ENCODE results near the gene NFATC1. TPM values are rescaled to one million over a fixed set of nuclear protein-coding genes. Genes with fewer than 3 reads are reported as not detected.

The NFATC1 gene
- polyA plus RNA-seq, 1 donor from 2014 or later, result 0.37 TPM

DNA sequence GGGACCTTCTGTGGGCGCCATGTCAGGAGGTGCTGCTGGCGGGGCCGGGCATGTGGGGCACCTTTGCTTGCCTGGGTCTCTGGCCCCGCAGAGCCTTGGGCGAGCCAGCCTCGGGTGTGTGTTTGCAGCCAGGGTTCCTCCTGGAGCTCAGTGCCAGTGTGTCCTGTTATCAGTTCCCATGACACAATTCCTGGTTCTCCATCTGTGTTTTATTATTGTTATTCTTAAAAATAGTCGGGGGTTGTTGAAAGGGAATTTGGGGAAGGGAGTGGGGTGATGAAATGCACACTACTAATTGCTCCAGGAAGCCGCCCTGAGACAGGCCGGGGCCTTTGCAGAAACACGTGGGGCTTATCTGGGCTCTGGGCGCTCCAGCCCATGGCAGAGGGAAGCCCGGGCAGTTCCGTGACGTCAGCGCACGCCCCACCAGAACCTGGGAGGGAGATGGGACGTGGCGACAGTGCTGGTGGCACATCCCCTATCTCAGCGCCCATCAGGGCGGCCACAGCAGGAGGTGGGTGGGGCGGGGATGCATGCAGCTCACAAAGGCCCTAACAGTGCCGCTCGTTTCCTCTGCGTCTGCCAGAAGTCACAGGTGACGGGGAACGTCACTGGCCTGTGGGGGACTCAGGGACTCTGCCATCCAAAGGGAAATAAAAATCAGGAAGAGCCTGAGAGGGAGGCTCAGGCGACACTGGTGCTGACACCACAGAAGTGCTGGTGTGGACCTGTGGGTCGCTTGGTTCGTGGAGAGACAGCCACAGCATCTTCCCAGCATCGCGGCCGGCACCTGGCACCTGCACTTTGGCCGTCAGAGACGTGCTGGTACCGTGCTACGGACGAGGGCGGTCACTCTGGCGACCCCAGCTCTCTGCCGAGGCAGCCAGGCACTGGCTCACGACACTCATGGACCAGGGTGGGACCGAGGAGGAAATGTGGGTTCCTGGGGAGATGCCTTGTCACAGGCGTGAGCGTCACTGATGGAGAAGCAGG is 131.0 kb downstream of the NFATC1 start:
- no peaks in the 10 kb centered on the region for H3K79me2 ChIP-seq (replicated peaks; ENCODE audit: insufficient read depth, low read length)
- no peak for TF ChIP-seq MXI1 (conservative IDR thresholded peaks at IDR 0.05; ENCODE audit: poor library complexity, severe bottlenecking)
- TF ChIP-seq CTCF (IDR thresholded peaks at IDR 0.05; ENCODE audit: poor library complexity, severe bottlenecking), result no peak
- no peak for TF ChIP-seq REST (IDR thresholded peaks at IDR 0.05; ENCODE audit: borderline replicate concordance)
- no peak for TF ChIP-seq SMC3 (conservative IDR thresholded peaks at IDR 0.05; ENCODE audit: poor library complexity)
- TF ChIP-seq RAD21 (conservative IDR thresholded peaks at IDR 0.05), result no peak
- no peak overlapping the region for H2AFZ ChIP-seq (ENCODE audit: low read depth, low read length)
- no peaks in the 10 kb centered on the region for H3K9me2 ChIP-seq (ENCODE audit: insufficient read depth, low read length)
- H3F3A ChIP-seq (ENCODE audit: insufficient read depth, low read length, poor library complexity, severe bottlenecking), result no peaks in the 10 kb centered on the region
- H3K27ac ChIP-seq (ENCODE audit: low read length), result no peak overlapping the region
- no peaks in the 10 kb centered on the region for H3K9me3 ChIP-seq (ENCODE audit: low read length)
- no peaks in the 10 kb centered on the region for H3K27me3 ChIP-seq (ENCODE audit: insufficient read depth, low read depth, low read length)
- no peaks in the 10 kb centered on the region for H3K36me3 ChIP-seq (ENCODE audit: insufficient read depth, low read length)
- H3K9ac ChIP-seq (ENCODE audit: low read length), result no peak overlapping the region
- H4K20me1 ChIP-seq (ENCODE audit: insufficient read depth), result no peaks in the 10 kb centered on the region
- no peak overlapping the region for H3K4me2 ChIP-seq (ENCODE audit: low read length)
- no peak overlapping the region for H3K4me3 ChIP-seq (ENCODE audit: low read length)

GRCh38 chr18:79527656-79528315 is 132.1 kb downstream of the NFATC1 start:
- no peak overlapping the region for H3K27ac ChIP-seq (ENCODE audit: low read length)
- H3K9ac ChIP-seq (ENCODE audit: low read length), result no peak overlapping the region
- no peaks in the 10 kb centered on the region for H3K9me2 ChIP-seq (ENCODE audit: insufficient read depth, low read length)
- no peaks in the 10 kb centered on the region for H3K79me2 ChIP-seq (replicated peaks; ENCODE audit: insufficient read depth, low read length)
- TF ChIP-seq TAF1 (IDR thresholded peaks at IDR 0.05; ENCODE audit: low read depth), result no peak
- TF ChIP-seq CTCF (IDR thresholded peaks at IDR 0.05; ENCODE audit: poor library complexity, severe bottlenecking), result no peak
- TF ChIP-seq SMC3 (conservative IDR thresholded peaks at IDR 0.05; ENCODE audit: poor library complexity), result no peak
- no peak for TF ChIP-seq REST (IDR thresholded peaks at IDR 0.05; ENCODE audit: borderline replicate concordance)
- no peak for TF ChIP-seq EP300 (conservative IDR thresholded peaks at IDR 0.05; ENCODE audit: poor library complexity, severe bottlenecking)
- no peak for TF ChIP-seq MXI1 (conservative IDR thresholded peaks at IDR 0.05; ENCODE audit: poor library complexity, severe bottlenecking)
- no peak for TF ChIP-seq POLR2AphosphoS5 (IDR thresholded peaks at IDR 0.05)
- TF ChIP-seq EZH2 (IDR thresholded peaks at IDR 0.05; ENCODE audit: borderline replicate concordance, insufficient read depth, low read length, poor library complexity, severe bottlenecking), result no peak
- no peak for TF ChIP-seq RAD21 (conservative IDR thresholded peaks at IDR 0.05)
- H3K27me3 ChIP-seq (ENCODE audit: insufficient read depth, low read depth, low read length), result no peaks in the 10 kb centered on the region
- H4K20me1 ChIP-seq (ENCODE audit: insufficient read depth), result no peaks in the 10 kb centered on the region
- H3K4me3 ChIP-seq (ENCODE audit: low read length), result no peak overlapping the region
- no peak overlapping the region for H2AFZ ChIP-seq (ENCODE audit: low read depth, low read length)
- H3F3A ChIP-seq (ENCODE audit: insufficient read depth, low read length, poor library complexity, severe bottlenecking), result no peaks in the 10 kb centered on the region
- no peaks in the 10 kb centered on the region for H3K9me3 ChIP-seq (ENCODE audit: low read length)
- no peak overlapping the region for H3K4me2 ChIP-seq (ENCODE audit: low read length)
- no peaks in the 10 kb centered on the region for H3K36me3 ChIP-seq (ENCODE audit: insufficient read depth, low read length)
